ENCODE measurements around the gene GRB2. TPM values are rescaled to one million over a fixed set of nuclear protein-coding genes. Genes with fewer than 3 reads are reported as not detected.

Gene GRB2
- total and polyA plus RNA-seq, 2 of the 8 experiments (the other 6 are each of a cell fraction or from before 2014, with no cell fraction given) = 44.2 to 101 TPM

GRCh38 chr17:75341784-75342486 lies 63.5 kb downstream of the GRB2 start:
- Histone ChIP-seq H2BK120ac (replicated peaks; ENCODE audit: low read depth, low read length) (no peak overlapping the region), H3K18ac (ENCODE audit: extremely low read depth, low read length) (0 out of 2 replicates have a peak overlapping the region, but pooled peaks have one; percentile 19), H3K56ac (replicated peaks; ENCODE audit: insufficient read length, low read depth, low read length) (no peak overlapping the region), H2AFZ (ENCODE audit: low read length) (no peak overlapping the region), H2BK20ac (ENCODE audit: low read length) (no peak overlapping the region), H3K27me3 (replicated peaks in 1 of 4; ENCODE audit: control insufficient read depth in 3 of 4, extremely low read depth in 1 of 4, insufficient read depth in 3 of 4, low read length in 3 of 4) (no peaks in the 10 kb centered on the region), H3K14ac (ENCODE audit: insufficient read length) (no peak overlapping the region), H4K91ac (replicated peaks; ENCODE audit: insufficient read length, low read length) (no peak overlapping the region), H3K27ac (ENCODE audit: low read depth, low read length) (0 out of 2 replicates have a peak overlapping the region, but pooled peaks have one; percentile 9), H3K36me3 (ENCODE audit: control insufficient read depth in 2 of 4, insufficient read depth in 4 of 4, low read length in 3 of 4) (no peaks in the 10 kb centered on the region), H3K4me1 (replicated peaks in 1 of 4; ENCODE audit: control insufficient read depth in 3 of 4, insufficient read depth in 4 of 4, low read length in 3 of 4) (peaks cover 14 to 28% (median 21%) of the 10 kb centered on the region in 4 experiments), H2BK12ac (ENCODE audit: low read depth, low read length) (no peak overlapping the region), H4K5ac (ENCODE audit: insufficient read length, low read depth, low read length) (no peak overlapping the region), H3K4me2 (ENCODE audit: insufficient read depth in 1 of 2, low read depth in 2 of 2, low read length in 2 of 2) (peak overlapping the region in 1 of 2 experiments; percentile 12; a peak in 2 of 4 replicates), H3K79me1 (ENCODE audit: low read depth, low read length) (peaks cover 6% of the 10 kb centered on the region; the same call in 1 of the 2 replicates), H2AK5ac (ENCODE audit: low read depth, low read length) (peak overlapping the region; percentile 53; the same call in 1 of the 2 replicates), H3K4me3 (ENCODE audit: extremely low read depth in 1 of 4, insufficient read depth in 2 of 4, low read depth in 3 of 4, low read length in 4 of 4) (no peak overlapping the region), H3K9me3 (ENCODE audit: insufficient read depth in 2 of 2, low read depth in 1 of 2, low read length in 1 of 2) (no peaks in the 10 kb centered on the region), H4K8ac (ENCODE audit: extremely low read depth, insufficient read depth, low read length) (no peak overlapping the region), H3K23me2 (ENCODE audit: low read depth, low read length) (peaks cover 2% of the 10 kb centered on the region; the same call in 1 of the 2 replicates), H3K9ac (replicated peaks in 1 of 4; ENCODE audit: extremely low read depth in 1 of 4, low read depth in 3 of 4, low read length in 3 of 4) (no peak overlapping the region), H3K4ac (replicated peaks; ENCODE audit: insufficient read length, low read depth, low read length) (no peak overlapping the region), H3K23ac (ENCODE audit: insufficient read length) (no peak overlapping the region), H2BK15ac (ENCODE audit: low read length) (no peak overlapping the region), H4K20me1 (replicated peaks in 1 of 2; ENCODE audit: control insufficient read depth in 1 of 2, insufficient read depth in 2 of 2, low read length in 2 of 2) (peaks cover 0 to 2% of the 10 kb centered on the region in 2 experiments), H3K79me2 (ENCODE audit: control insufficient read depth in 1 of 2, insufficient read depth in 2 of 2, low read length in 2 of 2) (peaks cover 0 to 66% of the 10 kb centered on the region in 2 experiments; a peak in 3 of 4 replicates), H2BK5ac (ENCODE audit: low read depth, low read length) (peak overlapping the region; percentile 40; the same call in 1 of the 2 replicates)
- no peak for FAIRE-seq
- WGBS, 2 experiments (ENCODE audit: extremely low coverage in 1 of 2, insufficient coverage in 1 of 2, insufficient read length in 1 of 2, insufficient replicate concordance in 2 of 2, low coverage in 1 of 2, low lambda C conversion rate in 2 of 2, missing lambda C conversion rate in 1 of 2) = 93% methylated on average over 9 of the region's 9 CpGs; no CpG with 5 or more reads in 1 of the 2 experiments
- DNase-seq (ENCODE audit: low read depth in 1 of 2, low spot score in 2 of 2) = no peak
- ChIA-PET POLR2A (ENCODE audit: partially characterized antibody) (interaction anchor here (0.6 to 1.3 kb wide), 5 partner anchors 8 to 52 kb away, joined by 3 to 4 read pairs (median 3); no protein-coding TSS in a partner anchor), CTCF (ENCODE audit: partially characterized antibody) (interaction anchor here (0.7 to 3.1 kb wide), 6 partner anchors 11 to 60 kb away, joined by 3 to 10 read pairs (median 3); no protein-coding TSS in a partner anchor)
- TF ChIP-seq PHF8 (conservative IDR thresholded peaks at IDR 0.05; ENCODE audit: low read depth, low read length) (no peak), TEAD4 (IDR thresholded peaks at IDR 0.05; ENCODE audit: low read depth, low read length) (no peak), CTCF (IDR thresholded peaks at IDR 0.05; ENCODE audit: control extremely low read depth in 1 of 3, insufficient read depth in 1 of 3, low read depth in 1 of 3, low read length in 3 of 3) (no peak), BCL11A (IDR thresholded peaks at IDR 0.05; ENCODE audit: low read depth in 2 of 2, low read length in 2 of 2) (no peak), CHD2 (IDR thresholded peaks at IDR 0.05; ENCODE audit: low read length) (no peak), SP4 (IDR thresholded peaks at IDR 0.05; ENCODE audit: low read length) (no peak), NRF1 (IDR thresholded peaks at IDR 0.05; ENCODE audit: low read depth, low read length) (no peak)

Data from H1 (cell line).